NCI-H1930 (cell line): Measurements from ENCODE around the gene PCDHA10.
"Not testable (repeated sequence)": the region's sequence is repeated elsewhere in the genome, so short reads cannot be mapped to it uniquely, and the experiment has no call there.

Source experiments
- DNase-seq, 2 experiments: peaks; one replicate each; lab custom pipeline; 2025; lab: John Stamatoyannopoulos, UW

PCDHA10 gene

GRCh38 chr5:140855772-140856674, at the start of gene PCDHA10:
Gene PCDHA10 (plus strand): TSS chr5:140855897. CDS start chr5:140856049, 152 bp downstream.
- DNase-seq: peak; percentile 0 to 4

- no peak for DNase-seq
Measured at GRCh38 chr5:140806834-140807775, 48.6 kb upstream of the PCDHA10 start, which contains the start of gene PCDHA4. Gene PCDHA4 (plus strand): TSS chr5:140807068.

- DNase-seq: not testable (repeated sequence)
Measured at GRCh38 chr5:140808241-140808888, 47.3 kb upstream of the PCDHA10 start.

- no peak for DNase-seq
Measured at GRCh38 chr5:140808889-140809291, 46.8 kb upstream of the PCDHA10 start.

- no peak for DNase-seq
Measured at GRCh38 chr5:140821375-140822280, 34.1 kb upstream of the PCDHA10 start, which contains the start of gene PCDHA5. Gene PCDHA5 (plus strand): TSS chr5:140821613.

- no peak for DNase-seq
Measured at GRCh38 chr5:140822281-140822629, 33.4 kb upstream of the PCDHA10 start.

GRCh38 chr5:140822969-140823368, 32.7 kb upstream of the PCDHA10 start:
- not testable (repeated sequence) for DNase-seq

- no peak for DNase-seq
Measured at GRCh38 chr5:140823475-140823874, 32.2 kb upstream of the PCDHA10 start.

GRCh38 chr5:140827704-140828361, 27.9 kb upstream of the PCDHA10 start, which contains the start of gene PCDHA6:
Gene PCDHA6 (plus strand): TSS chr5:140827960. CDS start chr5:140828092, 132 bp downstream.
- no peak for DNase-seq

GRCh38 chr5:140828362-140828737, 27.3 kb upstream of the PCDHA10 start:
- no peak for DNase-seq

GRCh38 chr5:140829511-140830501, 25.9 kb upstream of the PCDHA10 start:
- not testable (repeated sequence) for DNase-seq

- DNase-seq: no peak
Measured at GRCh38 chr5:140833993-140834392, 21.7 kb upstream of the PCDHA10 start, which contains the start of gene PCDHA7. Gene PCDHA7 (plus strand): TSS chr5:140834269. CDS start chr5:140834384, 115 bp downstream.

- not testable (repeated sequence) for DNase-seq
Measured at GRCh38 chr5:140834439-140835008, 21.2 kb upstream of the PCDHA10 start.

- DNase-seq: no peak
Measured at GRCh38 chr5:140835622-140836510, 19.8 kb upstream of the PCDHA10 start.

GRCh38 chr5:140840978-140841962, 14.4 kb upstream of the PCDHA10 start, which contains the start of gene PCDHA8:
Gene PCDHA8 (plus strand): TSS chr5:140841187. CDS start chr5:140841322, 135 bp downstream.
- no peak for DNase-seq
